K562 (cell line): ENCODE measurements around the gene PTP4A2. TPM values are rescaled to one million over a fixed set of nuclear protein-coding genes. Genes with fewer than 3 reads are reported as not detected.

ENCODE experiments used
- BRCA1 ChIP-seq, 2 experiments: fragments of 450-650 bp in 1 of 2; sonication (generic) in 1 of 2; formaldehyde crosslinking in 1 of 2; IDR thresholded peaks; 2 replicates each; pipeline versions ENCODE4 v1.5.0 to v1.6.1; 2017 to 2020; ENCODE audit warnings: mild to moderate bottlenecking in 1 of 2, missing genetic modification reagents in 1 of 2
- DPF2 ChIP-seq: fragments of 450-650 bp; IDR thresholded peaks from 2 replicates; pipeline ENCODE4 v1.6.1; 2016
- ETS2 ChIP-seq: IDR thresholded peaks from 2 replicates; pipeline ENCODE4 v1.6.1; 2016; ENCODE audit warnings: borderline replicate concordance, missing genetic modification characterization, mild to moderate bottlenecking, moderate library complexity, missing compliant biosample characterization; ENCODE audit not compliant: poor library complexity, severe bottlenecking
- FOXO4 ChIP-seq: fragments of 450-650 bp; formaldehyde crosslinking; IDR thresholded peaks from 2 replicates; pipeline ENCODE4 v1.4.0; 2020; ENCODE audit warnings: mild to moderate bottlenecking, moderate library complexity
- HNRNPK ChIP-seq: fragments of 200-400 bp; formaldehyde crosslinking; IDR thresholded peaks from one replicate; pipeline ENCODE4 v1.6.1; 2018; ENCODE audit warnings: mild to moderate bottlenecking, low read depth, low read length; ENCODE audit not compliant: poor library complexity, severe bottlenecking
- KLF1 ChIP-seq: fragments of 450-650 bp; IDR thresholded peaks from 2 replicates; pipeline ENCODE4 v1.6.1; 2016; ENCODE audit warnings: missing genetic modification characterization, missing compliant biosample characterization
- KLF16 ChIP-seq: IDR thresholded peaks from 2 replicates; pipeline ENCODE4 v1.6.1; 2016; ENCODE audit warnings: antibody characterized with exemption
- MEF2D ChIP-seq: conservative IDR thresholded peaks from 2 replicates; pipeline ENCODE4 v1.6.1; 2016; ENCODE audit warnings: low read depth, missing genetic modification characterization, missing compliant biosample characterization
- MTA2 ChIP-seq: fragments of 450-650 bp; IDR thresholded peaks from 2 replicates; pipeline ENCODE4 v1.6.1; 2016; ENCODE audit warnings: low read depth
- PHF8 ChIP-seq: fragments of 200-600 bp; sonication (generic); IDR thresholded peaks from 2 replicates; pipeline ENCODE4 v1.6.1; 2012; ENCODE audit warnings: mixed run types, mild to moderate bottlenecking, inconsistent platforms, low read length, moderate library complexity, borderline replicate concordance
- PTTG1 ChIP-seq: fragments of 450-650 bp; IDR thresholded peaks from 2 replicates; pipeline ENCODE4 v1.6.1; 2016; ENCODE audit warnings: low read depth, mild to moderate bottlenecking, missing genetic modification characterization, missing compliant biosample characterization
- SMARCA4 ChIP-seq: fragments of 450-650 bp; IDR thresholded peaks from 2 replicates; pipeline ENCODE4 v1.6.1; 2016
- TARDBP ChIP-seq: fragments of 450-650 bp; IDR thresholded peaks from 2 replicates; pipeline ENCODE4 v1.6.1; 2016
- TCF7L2 ChIP-seq: fragments of 150-350 bp; IDR thresholded peaks from 2 replicates; pipeline ENCODE4 v1.6.1; 2016; ENCODE audit warnings: low read depth, mild to moderate bottlenecking, low read length, moderate library complexity
- ZBTB33 ChIP-seq: sonication (generic); formaldehyde crosslinking; IDR thresholded peaks from 2 replicates; pipeline ENCODE4 v1.8.1; 2023; ENCODE audit warnings: mild to moderate bottlenecking, missing genetic modification reagents
- ZEB2 ChIP-seq: fragments of 450-650 bp; IDR thresholded peaks from 2 replicates; pipeline ENCODE4 v1.6.1; 2016
- ZFP30 ChIP-seq: fragments of 250-450 bp; sonication (Bioruptor Pico); IDR thresholded peaks from 2 replicates; pipeline ENCODE4 v1.8.0; 2022; ENCODE audit warnings: moderate library complexity, mild to moderate bottlenecking, inconsistent platforms, borderline replicate concordance
- ZNF175 ChIP-seq: fragments of 200-800 bp; sonication (Bioruptor generic); IDR thresholded peaks from 2 replicates; pipeline ENCODE4 v1.6.1; 2016; ENCODE audit warnings: low read depth, mild to moderate bottlenecking, missing genetic modification characterization, missing compliant biosample characterization
- ZNF224 ChIP-seq: sonication (generic); formaldehyde crosslinking; IDR thresholded peaks from 2 replicates; pipeline ENCODE4 v1.8.0; 2022; ENCODE audit warnings: mild to moderate bottlenecking, missing genetic modification reagents
- ZNF586 ChIP-seq: fragments of 450-650 bp; formaldehyde crosslinking; conservative IDR thresholded peaks from 2 replicates; pipeline ENCODE4 v1.4.0; 2020; ENCODE audit warnings: mild to moderate bottlenecking, moderate library complexity
- ZNF740 ChIP-seq, 3 experiments: fragments of 200-800 bp in 1 of 3; sonication (Bioruptor generic) in 1 of 3; sonication (generic) in 1 of 3; formaldehyde crosslinking in 1 of 3; IDR thresholded peaks; 2 replicates each; pipeline versions ENCODE4 v1.6.1 to v1.8.0; 2016 to 2022; ENCODE audit warnings: mild to moderate bottlenecking in 2 of 3, missing compliant biosample characterization in 2 of 3, missing genetic modification characterization in 2 of 3, missing genetic modification reagents in 1 of 3
- ZNF75A ChIP-seq: fragments of 450-650 bp; formaldehyde crosslinking; IDR thresholded peaks from 2 replicates; pipeline ENCODE4 v1.4.0; 2020; ENCODE audit warnings: mild to moderate bottlenecking
- polyA plus RNA-seq, 8 experiments: library from polyadenylated mRNA; depleted of rRNA in 4 of 8; stranded (reverse) in 5 of 8; unstranded in 3 of 8; fragments of >200 nt; fragmentation: Nextera tagmentation in 2 of 8; fragmentation: Illumina TruSeq in 1 of 8; extraction: Ambion mirVana in 2 of 8; extraction: Trizol in 1 of 8; gene quantifications; 2 replicates each; pipeline versions ENCODE4 v1.2.1 to v1.2.3, GENCODE V29; 2011 to 2014; ENCODE audit warnings: inconsistent platforms in 1 of 8, missing spikeins in 1 of 8
- total RNA-seq, 7 experiments: library from RNA; depleted of rRNA in 6 of 7; stranded (reverse); fragments of >200 nt in 6 of 7; fragmentation: Illumina TruSeq in 2 of 7; extraction: Trizol in 2 of 7; gene quantifications; 2 replicates each; pipeline versions ENCODE4 v1.2.1 to v1.2.3, GENCODE V29; 2011 to 2021; ENCODE audit warnings: low replicate concordance in 1 of 7
- TF ChIP-seq, protein P1 (sequence below): sonication (generic); formaldehyde crosslinking; IDR thresholded peaks from 2 replicates; pipeline ENCODE4 v1.8.0; 2022; ENCODE audit warnings: mild to moderate bottlenecking, missing genetic modification reagents

PTP4A2 gene
- total and polyA plus RNA-seq, 9 of the 15 experiments (the other 6 are each of a cell fraction or from before 2014, with no cell fraction given): 197 to 870 (median 480) TPM

GRCh38 chr1:31939484-31940329 lies 1.5 kb upstream of the PTP4A2 start (continued):
- peak; percentile 74 for TF ChIP-seq SMARCA4
- TF ChIP-seq, protein P1, sequence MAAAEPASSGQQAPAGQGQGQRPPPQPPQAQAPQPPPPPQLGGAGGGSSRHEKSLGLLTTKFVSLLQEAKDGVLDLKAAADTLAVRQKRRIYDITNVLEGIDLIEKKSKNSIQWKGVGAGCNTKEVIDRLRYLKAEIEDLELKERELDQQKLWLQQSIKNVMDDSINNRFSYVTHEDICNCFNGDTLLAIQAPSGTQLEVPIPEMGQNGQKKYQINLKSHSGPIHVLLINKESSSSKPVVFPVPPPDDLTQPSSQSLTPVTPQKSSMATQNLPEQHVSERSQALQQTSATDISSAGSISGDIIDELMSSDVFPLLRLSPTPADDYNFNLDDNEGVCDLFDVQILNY: no peak; the same call in 1 of the 2 replicates
- no peak for TF ChIP-seq KLF1
- peak; percentile 50; the same call in 1 of the 2 replicates for TF ChIP-seq PHF8
- no peak for TF ChIP-seq FOXO4 (CRISPR knock-in tag)
- TF ChIP-seq DPF2: peak; percentile 82
- no peak for TF ChIP-seq BRCA1 (IDR thresholded peaks at IDR 0.05)
- TF ChIP-seq BRCA1 (CRISPR knock-in tag; IDR thresholded peaks at IDR 0.05): no peak
- TF ChIP-seq ZNF175 (CRISPR knock-in tag): peak; percentile 91
- TF ChIP-seq ETS2 (tag): no peak
- TF ChIP-seq TCF7L2: no peak
- peak; percentile 54 for TF ChIP-seq MEF2D (tag)
- no peak for TF ChIP-seq HNRNPK
- TF ChIP-seq ZBTB33 (CRISPR knock-in tag): peak; percentile 62; the same call in 1 of the 2 replicates
- no peak for TF ChIP-seq ZNF75A
- no peak for TF ChIP-seq ZNF224 (CRISPR knock-in tag)
- peak; percentile 81 for TF ChIP-seq KLF16
- no peak for TF ChIP-seq ZNF740 (CRISPR knock-in tag; IDR thresholded peaks at IDR 0.05)
- TF ChIP-seq ZNF740 (tag; IDR thresholded peaks at IDR 0.05): peak in 1 of 2 experiments; percentile 64; a peak in 2 of 4 replicates
- peak; percentile 66 for TF ChIP-seq ZEB2
- TF ChIP-seq ZNF586 (CRISPR knock-in tag): no peak
- no peak for TF ChIP-seq TARDBP
- TF ChIP-seq PTTG1 (tag): 0 out of 2 replicates have a peak, but pooled peaks have one; percentile 54
- TF ChIP-seq MTA2: peak; percentile 5; the same call in 1 of the 2 replicates
- TF ChIP-seq ZFP30 (CRISPR knock-in tag): no peak
